Naive B cell (primary cell): ENCODE measurements around the gene TLR8. TPM values are rescaled to one million over a fixed set of nuclear protein-coding genes. Genes with fewer than 3 reads are reported as not detected.
A peak's percentile ranks its signal among the peaks of the same experiment; 100 is the strongest.
"Not testable (repeated sequence)": the region's sequence is repeated elsewhere in the genome, so short reads cannot be mapped to it uniquely, and the experiment has no call there.

ENCODE experiments used
- ATAC-seq, 2 donors: fragments of 150-1000 bp; cut with Tn5 transposase; 2 replicates each; pipeline ENCODE4 v1.10.0; 2021; ENCODE audit warnings: low read depth in 2 of 2, mild to moderate bottlenecking in 2 of 2, moderate library complexity in 2 of 2
- DNase-seq: peaks from one replicate; pipeline ENCODE4 v3.0.0; 2022
- H3K27ac Mint-ChIP-seq, 6 donors: one replicate each; pipeline ENCODE4 v1.8.0; 2020 to 2022; ENCODE audit warnings: mild to moderate bottlenecking in 6 of 6, mixed read lengths in 6 of 6, moderate library complexity in 5 of 6, inconsistent platforms in 2 of 6
- H3K27me3 Mint-ChIP-seq, 3 donors: one replicate each; pipeline ENCODE4 v1.8.0; 2021 to 2022; ENCODE audit warnings: mixed read lengths in 3 of 3, mild to moderate bottlenecking in 1 of 3
- H3K36me3 Mint-ChIP-seq, 2 donors: one replicate each; pipeline ENCODE4 v1.8.0; 2020 to 2022; ENCODE audit warnings: mixed read lengths in 2 of 2, inconsistent platforms in 1 of 2, mild to moderate bottlenecking in 1 of 2
- H3K4me1 Mint-ChIP-seq, 3 donors: one replicate each; pipeline ENCODE4 v1.8.0; 2020 to 2022; ENCODE audit warnings: mixed read lengths in 3 of 3, inconsistent platforms in 1 of 3, mild to moderate bottlenecking in 1 of 3, moderate library complexity in 1 of 3
- H3K4me3 Mint-ChIP-seq, 8 donors: one replicate each; pipeline ENCODE4 v1.8.0; 2020 to 2022; ENCODE audit warnings: mild to moderate bottlenecking in 8 of 8, mixed read lengths in 8 of 8, moderate library complexity in 8 of 8, inconsistent platforms in 2 of 8
- H3K9me3 Mint-ChIP-seq, 7 donors: one replicate each; pipeline ENCODE4 v1.8.0; 2020 to 2022; ENCODE audit warnings: mixed read lengths in 7 of 7, mild to moderate bottlenecking in 5 of 7, inconsistent platforms in 2 of 7, moderate library complexity in 1 of 7
- polyA plus RNA-seq, 6 donors: library from polyadenylated mRNA; unstranded; fragments of 300-500 nt; fragmentation: Illumina TruSeq; gene quantifications; one replicate each; pipeline ENCODE4 v1.2.3, GENCODE V29; 2021; ENCODE audit warnings: low read depth in 6 of 6

TLR8 gene
- polyA plus RNA-seq, 6 donors from 2014 or later, result 0.07 to 0.13 (median 0.12) TPM; not detected in 1

DNA sequence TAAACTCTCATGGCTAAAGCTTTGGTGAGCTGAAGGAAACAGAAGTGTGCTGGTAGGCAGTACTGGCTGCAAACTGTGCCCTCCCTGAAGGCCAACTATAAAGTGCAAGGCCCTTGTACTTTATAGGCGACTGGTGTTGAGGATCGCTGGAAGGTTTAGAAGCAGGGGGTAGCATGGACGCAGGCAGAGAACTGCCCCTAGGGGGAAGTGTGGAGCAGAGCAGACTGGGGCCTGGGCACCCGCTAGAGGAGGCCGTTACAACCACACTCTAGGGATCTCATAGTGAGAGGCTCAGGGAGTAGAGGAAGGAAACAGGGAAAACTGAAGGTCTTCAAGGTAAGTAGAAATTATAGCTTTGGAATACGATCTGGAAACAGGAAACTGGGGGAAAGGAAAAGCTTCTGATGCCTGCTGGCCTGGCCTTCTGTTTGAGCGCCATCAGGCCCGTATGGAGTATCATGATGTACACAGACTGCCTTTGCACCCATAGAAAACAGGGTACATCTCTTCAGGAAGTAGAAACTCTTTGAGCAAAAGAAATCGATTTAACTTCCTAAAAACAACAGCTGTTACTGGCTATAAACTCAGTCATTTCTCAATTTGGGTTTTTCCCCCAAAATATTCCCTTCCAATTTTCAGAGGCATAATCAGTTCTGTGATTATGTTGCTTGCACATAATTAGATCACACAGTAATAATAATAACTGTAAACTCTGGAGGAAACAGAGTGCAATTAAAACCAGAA lies 44.6 kb downstream of the TLR8 start:
- peak; percentile 58 for DNase-seq
- ATAC-seq, result peak; percentile 47 to 53
- Mint-ChIP-seq H3K9me3 (peaks cover 0 to 2% (median 0%) of the 10 kb centered on the region in 7 donors), H3K27me3 (no peaks in the 10 kb centered on the region), H3K27ac (peak overlapping the region; percentile 93 to 100 (median 99)), H3K4me1 (peaks cover 44 to 95% (median 65%) of the 10 kb centered on the region in 3 donors), H3K4me3 (peak overlapping the region; percentile 67 to 86 (median 84)), H3K36me3 (no peaks in the 10 kb centered on the region)

DNA sequence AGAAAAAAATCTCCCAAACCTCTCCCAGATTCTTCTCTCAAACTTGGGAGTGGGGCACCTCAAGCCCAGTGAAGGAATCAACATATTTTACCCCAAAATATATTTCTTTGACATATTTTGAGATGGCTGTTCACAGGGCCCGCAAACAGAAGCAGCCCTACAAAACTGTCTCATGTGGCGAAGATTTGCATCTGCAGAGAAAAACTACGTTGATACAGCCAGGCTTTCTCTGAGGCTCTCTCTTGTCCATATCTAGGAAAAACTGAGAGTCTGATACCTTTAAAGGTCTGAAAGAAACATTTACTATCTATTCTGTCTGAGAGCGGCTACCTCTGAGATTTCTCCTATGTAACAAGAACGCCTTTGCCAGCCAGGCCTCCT lies 45.2 kb downstream of the TLR8 start:
- ATAC-seq (no peak), DNase-seq (no peak)
- Mint-ChIP-seq H3K4me1 (peaks cover 50 to 95% (median 70%) of the 10 kb centered on the region in 3 donors), H3K27me3 (no peaks in the 10 kb centered on the region), H3K4me3 (peak overlapping the region; percentile 67 to 86 (median 84)), H3K27ac (peak overlapping the region; percentile 93 to 100 (median 99)), H3K36me3 (no peaks in the 10 kb centered on the region), H3K9me3 (peaks cover 0 to 2% (median 0%) of the 10 kb centered on the region in 7 donors)

DNA sequence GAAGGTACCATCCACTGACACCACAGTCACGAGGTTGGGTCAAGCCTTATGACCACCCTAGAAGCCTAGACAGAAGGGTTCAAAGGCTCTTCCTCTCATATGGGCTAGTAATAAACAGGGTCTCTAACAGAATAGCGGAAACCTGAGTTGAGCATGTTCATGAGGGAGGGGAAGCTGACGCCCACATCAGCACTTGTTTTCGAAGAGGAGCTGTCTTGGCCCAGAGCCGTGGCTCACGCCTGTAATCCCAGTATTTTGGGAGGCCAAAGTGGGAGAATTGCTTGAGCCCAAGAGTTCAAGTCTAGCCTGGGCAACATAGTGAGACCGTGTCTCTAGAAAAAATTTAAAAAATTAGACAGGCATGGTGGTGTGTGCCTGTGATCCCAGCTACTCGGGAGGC lies 47.0 kb downstream of the TLR8 start:
- no peak for ATAC-seq
- no peak for DNase-seq
- Mint-ChIP-seq H3K36me3 (no peaks in the 10 kb centered on the region), H3K9me3 (peaks cover 0 to 2% (median 0%) of the 10 kb centered on the region in 7 donors), H3K27me3 (no peaks in the 10 kb centered on the region), H3K4me1 (peaks cover 61 to 92% (median 79%) of the 10 kb centered on the region in 3 donors), H3K4me3 (peak overlapping the region in 7 of 8 donors; percentile 42 to 78 (median 51)), H3K27ac (peak overlapping the region; percentile 66 to 99 (median 84))

DNA sequence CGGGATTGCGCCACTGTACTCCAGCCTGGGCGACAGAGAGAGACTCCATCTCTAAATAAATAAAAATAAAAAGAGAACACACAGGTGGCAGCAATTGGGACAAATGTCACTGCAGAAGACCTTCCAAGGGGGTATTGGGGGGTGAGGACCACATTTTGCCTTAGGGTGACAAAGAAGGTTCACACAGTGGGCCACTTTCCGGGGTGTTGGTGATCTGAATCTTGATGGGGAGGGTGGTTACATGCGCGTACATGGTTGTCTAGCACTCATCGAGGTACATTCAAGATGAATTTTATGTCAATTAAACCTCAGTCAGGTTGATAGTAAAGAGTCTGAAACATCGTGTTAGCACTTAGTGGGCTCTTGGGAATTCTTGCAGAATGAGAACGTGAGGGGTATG lies 48.0 kb downstream of the TLR8 start:
- no peaks in the 10 kb centered on the region for H3K27me3 Mint-ChIP-seq
- ATAC-seq, result no peak
- peaks cover 60 to 87% (median 73%) of the 10 kb centered on the region in 3 donors for H3K4me1 Mint-ChIP-seq
- H3K36me3 Mint-ChIP-seq, result no peaks in the 10 kb centered on the region
- H3K4me3 Mint-ChIP-seq, result peak overlapping the region in 7 of 8 donors; percentile 66 to 94 (median 85)
- peaks cover 0 to 2% (median 0%) of the 10 kb centered on the region in 7 donors for H3K9me3 Mint-ChIP-seq
- DNase-seq, result no peak
- peak overlapping the region; percentile 88 to 99 (median 99) for H3K27ac Mint-ChIP-seq

DNA sequence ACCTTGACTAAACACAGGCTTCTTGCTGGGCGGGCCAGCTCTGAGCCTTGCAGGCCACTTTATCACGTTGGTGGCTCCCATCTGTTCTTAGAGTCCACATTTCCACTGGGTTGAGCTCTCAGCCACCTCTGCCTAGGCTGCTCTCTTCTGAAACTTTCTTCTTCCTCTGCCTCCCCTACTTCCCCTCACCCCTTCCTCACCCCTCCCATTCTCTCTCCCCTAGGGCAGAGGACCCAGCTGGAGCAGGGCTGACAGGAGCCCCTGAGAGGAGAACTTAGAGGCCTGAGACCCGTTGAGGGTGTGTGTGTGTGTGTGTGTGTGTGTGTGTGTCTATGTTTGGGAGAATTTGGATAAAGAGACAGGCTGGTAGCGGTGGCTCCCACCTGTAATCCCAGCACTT lies 48.6 kb downstream of the TLR8 start:
- no peaks in the 10 kb centered on the region for H3K36me3 Mint-ChIP-seq
- no peaks in the 10 kb centered on the region for H3K27me3 Mint-ChIP-seq
- peaks cover 0 to 2% (median 0%) of the 10 kb centered on the region in 7 donors for H3K9me3 Mint-ChIP-seq
- peak overlapping the region; percentile 87 to 99 (median 99) for H3K27ac Mint-ChIP-seq
- peak; percentile 41 for DNase-seq
- H3K4me1 Mint-ChIP-seq, result peaks cover 60 to 86% (median 73%) of the 10 kb centered on the region in 3 donors
- no peak for ATAC-seq
- H3K4me3 Mint-ChIP-seq, result peak overlapping the region; percentile 66 to 94 (median 82)

DNA sequence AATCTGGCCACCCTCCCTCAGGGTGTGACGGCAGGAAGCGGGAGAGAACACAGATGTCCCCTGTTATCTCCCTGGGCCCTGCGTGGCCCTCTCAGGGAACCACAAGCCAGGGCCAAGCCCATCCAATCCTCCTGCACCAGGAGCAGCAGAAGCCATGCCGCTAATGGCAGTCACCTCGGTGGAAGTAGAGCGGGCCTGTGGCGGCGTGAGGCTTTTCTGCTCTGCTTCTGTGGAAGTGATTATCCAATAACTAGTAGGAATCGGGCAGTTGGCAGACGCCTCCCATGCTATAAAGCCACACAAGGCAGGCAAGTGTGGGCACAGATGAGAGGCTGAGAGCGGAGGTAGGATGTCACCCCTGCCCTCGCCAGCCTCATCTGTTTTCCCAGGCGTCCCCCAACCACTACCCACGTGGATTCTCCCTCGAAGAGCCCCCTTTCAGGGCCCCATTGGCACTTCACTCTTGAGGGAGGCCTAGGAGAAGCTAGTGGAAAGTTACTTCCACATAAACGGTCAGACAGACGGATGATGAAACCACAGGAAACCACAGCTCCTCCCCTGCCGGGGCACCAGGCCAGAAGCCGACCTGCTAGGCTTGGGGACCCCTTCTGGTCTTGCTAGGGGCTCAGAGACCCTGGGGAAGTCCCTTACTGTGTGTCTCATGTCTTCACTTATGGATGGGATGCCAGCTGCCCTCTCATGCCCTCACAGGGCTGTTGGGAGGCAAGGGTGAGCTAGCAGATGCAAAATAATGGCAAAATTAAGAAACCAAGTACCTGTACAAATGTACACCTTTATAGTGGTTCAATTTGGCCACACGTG lies 49.7 kb downstream of the TLR8 start:
- Mint-ChIP-seq H3K27me3 (no peaks in the 10 kb centered on the region), H3K36me3 (no peaks in the 10 kb centered on the region)
- DNase-seq, result peak; percentile 86

DNA sequence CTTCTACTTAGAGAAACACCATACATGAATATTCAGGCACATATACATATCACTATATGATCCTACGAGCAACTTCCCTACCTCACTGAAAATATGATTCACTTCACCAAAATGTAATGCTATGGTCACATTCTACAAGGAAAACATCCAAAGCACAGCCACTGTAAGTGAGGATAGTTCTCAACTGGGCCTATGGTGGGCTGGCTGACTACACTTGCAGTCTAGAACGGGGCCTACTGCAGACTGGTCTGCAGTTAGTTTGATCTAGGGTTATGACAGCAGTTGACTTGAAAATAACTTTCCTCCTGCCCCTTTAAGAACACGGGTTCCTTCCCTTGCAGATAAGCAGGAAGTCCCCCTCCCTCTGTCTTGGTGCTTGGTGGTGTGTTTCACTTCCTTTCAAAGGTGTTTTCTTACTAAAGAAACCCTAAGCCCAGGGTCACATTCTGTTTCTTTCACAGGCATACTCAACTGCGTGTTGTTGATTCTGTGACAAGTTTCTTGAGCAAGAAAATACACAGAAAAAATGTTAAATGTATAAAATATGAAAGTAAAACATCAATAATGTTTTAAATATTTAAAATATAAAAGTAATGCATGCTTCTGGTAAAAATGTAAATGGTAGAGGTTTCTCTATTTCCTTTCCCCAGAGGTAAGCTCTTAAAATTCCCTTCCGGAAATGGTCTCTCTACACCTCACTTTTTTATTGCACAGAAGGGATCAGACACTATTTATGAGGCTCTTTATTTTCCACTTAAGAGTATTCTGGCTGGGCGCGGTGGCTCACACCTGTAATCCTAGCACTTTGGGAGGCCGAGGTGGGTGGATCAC lies 50.5 kb downstream of the TLR8 start:
- Mint-ChIP-seq H3K4me1 (peaks cover 60 to 76% (median 65%) of the 10 kb centered on the region in 3 donors), H3K36me3 (no peaks in the 10 kb centered on the region), H3K27me3 (no peaks in the 10 kb centered on the region), H3K4me3 (peak overlapping the region; percentile 78 to 94 (median 90)), H3K9me3 (peaks cover 0 to 2% (median 0%) of the 10 kb centered on the region in 7 donors), H3K27ac (peak overlapping the region; percentile 97 to 99 (median 99))
- DNase-seq (peak; percentile 85), ATAC-seq (peak; percentile 82 to 83)

More for the DNA sequence above, 49.7 kb downstream of the TLR8 start:
- H3K4me3 Mint-ChIP-seq, result peak overlapping the region; percentile 75 to 94 (median 90)
- H3K4me1 Mint-ChIP-seq, result peaks cover 55 to 75% (median 65%) of the 10 kb centered on the region in 3 donors
- H3K27ac Mint-ChIP-seq, result peak overlapping the region; percentile 97 to 99 (median 99)
- peak; percentile 53 to 62 for ATAC-seq
- H3K9me3 Mint-ChIP-seq, result peaks cover 0 to 2% (median 0%) of the 10 kb centered on the region in 7 donors

DNA sequence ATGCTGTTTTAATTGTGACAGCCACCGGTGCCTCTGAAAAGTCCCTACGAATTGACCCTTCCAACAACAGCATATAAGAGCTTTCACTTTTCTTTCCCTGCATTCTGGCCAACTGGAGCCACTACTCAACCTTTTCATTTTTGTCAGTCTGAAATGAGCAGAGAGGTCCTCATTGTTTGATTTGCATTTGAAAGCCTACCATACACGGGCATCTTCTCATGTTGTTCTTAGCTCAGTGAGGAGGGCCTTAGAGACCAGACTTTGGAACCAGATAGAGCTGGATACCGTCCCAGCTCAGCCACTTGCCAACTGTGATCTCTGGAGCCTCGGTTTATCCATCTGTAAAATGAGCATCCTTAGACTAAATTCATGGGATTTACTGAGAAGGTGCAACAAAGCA lies 51.6 kb downstream of the TLR8 start:
- Mint-ChIP-seq H3K36me3 (no peaks in the 10 kb centered on the region), H3K4me3 (peak overlapping the region; percentile 70 to 90 (median 82)), H3K9me3 (peaks cover 0 to 2% (median 0%) of the 10 kb centered on the region in 7 donors), H3K27ac (peak overlapping the region; percentile 94 to 99 (median 98)), H3K27me3 (no peaks in the 10 kb centered on the region), H3K4me1 (peaks cover 66 to 75% (median 66%) of the 10 kb centered on the region in 3 donors)
- DNase-seq (no peak), ATAC-seq (no peak)

DNA sequence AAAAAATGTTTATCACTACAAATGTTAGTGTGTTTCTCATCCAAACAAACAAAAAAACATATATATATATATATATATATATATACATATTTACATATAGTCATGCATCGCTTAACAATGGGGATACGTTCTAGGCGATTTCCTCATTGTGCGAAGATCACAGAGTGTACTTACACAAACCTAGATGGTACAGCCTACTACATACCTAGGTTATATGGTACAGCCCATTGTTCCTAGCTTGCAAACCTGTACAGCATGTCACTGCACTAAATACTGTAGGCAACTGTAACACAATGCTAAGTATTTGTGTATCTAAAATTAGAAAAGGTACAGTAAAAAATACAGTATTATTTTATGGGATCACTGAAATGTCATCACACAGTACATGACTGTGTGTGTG lies 52.0 kb downstream of the TLR8 start:
- ATAC-seq (no peak), DNase-seq (no peak)
- H3K27ac Mint-ChIP-seq, result peak overlapping the region in 4 of 6 donors; percentile 94 to 99 (median 99)
- H3K4me3 Mint-ChIP-seq, result peak overlapping the region in 1 of 8 donors; percentile 70
- H3K9me3 Mint-ChIP-seq, result peaks cover 0 to 2% (median 0%) of the 10 kb centered on the region in 7 donors
- peaks cover 64 to 71% (median 66%) of the 10 kb centered on the region in 3 donors for H3K4me1 Mint-ChIP-seq
- no peaks in the 10 kb centered on the region for H3K36me3 Mint-ChIP-seq
- H3K27me3 Mint-ChIP-seq, result no peaks in the 10 kb centered on the region

DNA sequence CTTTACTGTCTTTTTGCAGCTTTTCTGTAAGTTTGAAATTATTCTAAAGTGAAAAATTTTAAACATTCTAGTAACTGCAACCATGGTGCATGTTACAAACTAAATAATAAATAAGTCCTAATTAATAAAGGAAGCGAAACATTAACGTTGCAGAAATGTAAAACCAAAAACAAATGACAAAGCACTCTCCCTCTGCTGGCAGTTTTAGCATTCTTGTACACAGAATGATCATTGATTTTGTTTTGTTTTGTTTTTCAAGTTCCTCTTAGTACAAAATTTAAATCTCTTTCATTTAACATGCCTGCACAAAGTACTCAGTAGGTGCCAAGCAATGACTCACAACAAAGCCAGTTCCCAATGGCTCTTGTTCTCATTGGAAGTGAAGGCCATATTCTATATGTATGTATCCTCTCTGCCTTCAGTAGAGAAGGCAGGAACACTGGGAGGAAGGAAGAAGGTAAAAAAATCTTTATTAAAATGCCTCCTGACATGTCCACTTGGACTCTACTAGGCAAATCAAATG lies 54.8 kb downstream of the TLR8 start:
- no peaks in the 10 kb centered on the region for H3K36me3 Mint-ChIP-seq
- no peaks in the 10 kb centered on the region for H3K27me3 Mint-ChIP-seq
- ATAC-seq, result no peak
- DNase-seq, result no peak
- H3K4me3 Mint-ChIP-seq, result peak overlapping the region in 1 of 8 donors; percentile 57
- peaks cover 44 to 52% (median 51%) of the 10 kb centered on the region in 3 donors for H3K4me1 Mint-ChIP-seq
- no peaks in the 10 kb centered on the region for H3K9me3 Mint-ChIP-seq
- H3K27ac Mint-ChIP-seq, result peak overlapping the region in 2 of 6 donors; percentile 15 to 35

DNA sequence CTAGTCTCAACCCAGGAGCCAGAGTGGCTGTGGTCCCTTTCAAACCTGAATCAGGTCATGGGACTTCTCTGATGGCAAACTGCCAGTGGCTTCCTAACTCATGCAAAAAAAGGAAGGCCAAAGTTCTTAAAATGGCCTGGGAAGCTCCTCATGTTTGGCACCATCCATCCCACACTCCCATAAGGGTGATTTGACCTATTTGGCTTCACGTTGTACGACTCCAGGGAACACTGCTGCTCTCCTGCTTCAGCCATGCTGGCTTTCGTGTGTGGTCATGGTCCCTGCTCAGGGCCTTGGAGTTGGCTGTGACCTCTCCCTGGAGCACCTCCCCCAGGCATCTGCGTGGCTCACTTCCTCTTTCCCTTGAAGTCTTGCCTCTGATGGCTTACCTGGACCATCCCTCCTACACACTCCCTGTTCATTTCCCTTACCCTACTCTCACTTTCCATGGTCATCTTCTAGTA lies 55.7 kb downstream of the TLR8 start:
- DNase-seq (no peak), ATAC-seq (no peak)
- H3K9me3 Mint-ChIP-seq, result no peaks in the 10 kb centered on the region
- peak overlapping the region in 4 of 6 donors; percentile 15 to 86 (median 80) for H3K27ac Mint-ChIP-seq
- no peaks in the 10 kb centered on the region for H3K27me3 Mint-ChIP-seq
- H3K4me1 Mint-ChIP-seq, result peaks cover 38 to 50% (median 50%) of the 10 kb centered on the region in 3 donors
- H3K36me3 Mint-ChIP-seq, result no peaks in the 10 kb centered on the region
- peak overlapping the region in 6 of 8 donors; percentile 31 to 75 (median 59) for H3K4me3 Mint-ChIP-seq

DNA sequence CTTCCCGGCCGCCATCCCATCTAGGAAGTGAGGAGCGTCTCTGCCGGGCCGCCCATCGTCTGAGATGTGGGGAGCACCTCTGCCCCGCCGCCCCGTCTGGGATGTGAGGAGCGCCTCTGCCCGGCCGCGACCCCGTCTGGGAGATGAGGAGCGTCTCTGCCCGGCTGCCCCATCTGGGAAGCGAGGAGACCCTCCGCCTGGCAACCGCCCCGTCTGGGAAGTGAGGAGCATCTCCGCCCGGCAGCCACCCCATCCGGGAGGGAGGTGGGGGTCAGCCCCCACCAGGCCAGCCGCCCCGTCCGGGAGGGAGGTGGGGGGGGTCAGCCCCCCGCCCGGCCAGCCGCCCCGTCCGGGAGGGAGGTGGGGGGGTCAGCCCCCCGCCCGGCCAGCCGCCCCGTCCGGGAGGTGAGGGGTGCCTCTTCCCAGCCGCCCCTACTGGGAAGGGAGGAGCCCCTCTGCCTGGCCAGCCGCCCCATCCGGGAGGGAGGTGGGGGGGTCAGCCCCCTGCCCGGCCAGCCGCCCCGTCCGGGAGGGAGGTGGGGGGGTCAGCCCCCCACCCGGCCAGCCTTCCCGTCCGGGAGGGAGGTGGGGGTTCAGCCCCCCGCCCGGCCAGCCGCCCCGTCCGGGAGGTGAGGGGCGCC lies 56.9 kb downstream of the TLR8 start:
- not testable (repeated sequence) for H3K9me3 Mint-ChIP-seq, ATAC-seq, H3K27me3 Mint-ChIP-seq, DNase-seq, H3K4me3 Mint-ChIP-seq, H3K36me3 Mint-ChIP-seq, H3K27ac Mint-ChIP-seq
- H3K4me1 Mint-ChIP-seq, result peaks cover 35 to 47% (median 46%) of the 10 kb centered on the region in 3 donors
